Breast epithelium (tissue), 4 donors: ENCODE measurements around the gene CLTB. TPM values are rescaled to one million over a fixed set of nuclear protein-coding genes. Genes with fewer than 3 reads are reported as not detected.

Source experiments
- DNase-seq, 2 donors: peaks; one replicate each; pipeline ENCODE4 v3.0.0-alpha.2; 2019; ENCODE audit warnings: low spot score in 2 of 2
- H3K27ac ChIP-seq, 2 donors: fragments of 200-600 bp; sonication (generic) in 1 of 2; one replicate each; pipeline ENCODE4 v1.5.1; 2016 to 2019; ENCODE audit warnings: mild to moderate bottlenecking in 1 of 2
- H3K27me3 ChIP-seq, 2 donors: fragments of 200-600 bp; sonication (generic) in 1 of 2; one replicate each; pipeline versions ENCODE4 v1.5.1 to v1.6.0; 2017 to 2019; ENCODE audit warnings: control low read depth in 1 of 2, mild to moderate bottlenecking in 1 of 2
- H3K36me3 ChIP-seq: fragments of 200-600 bp; one replicate; pipeline ENCODE4 v1.5.1; 2019
- H3K4me1 ChIP-seq, 2 donors: fragments of 200-600 bp; sonication (generic); one replicate each; pipeline ENCODE4 v1.5.1; 2016 to 2019; ENCODE audit warnings: control low read depth in 1 of 2
- H3K4me3 ChIP-seq, 3 donors: fragments of 200-600 bp; sonication (generic); 1 replicate in 2 of 3; 2 replicates in 1 of 3; pipeline ENCODE4 v1.5.1; 2016 to 2019; ENCODE audit warnings: mild to moderate bottlenecking in 3 of 3, moderate library complexity in 2 of 3
- H3K9me3 ChIP-seq, 2 donors: fragments of 200-600 bp; sonication (generic) in 1 of 2; one replicate each; pipeline ENCODE4 v1.5.1; 2016 to 2019; ENCODE audit warnings: control low read depth in 1 of 2
- CTCF ChIP-seq, 3 donors: fragments of 450-650 bp; IDR thresholded peaks; one replicate each; pipeline ENCODE4 v1.5.1; 2016 to 2017; ENCODE audit warnings: antibody characterized with exemption in 3 of 3, mild to moderate bottlenecking in 3 of 3, moderate library complexity in 3 of 3
- POLR2A ChIP-seq: fragments of 450-650 bp; IDR thresholded peaks from one replicate; pipeline ENCODE4 v1.6.1; 2016; ENCODE audit warnings: antibody characterized with exemption, mild to moderate bottlenecking, moderate library complexity
- POLR2AphosphoS5 ChIP-seq, 3 donors: sonication (generic); formaldehyde crosslinking; IDR thresholded peaks; one replicate each; pipeline ENCODE4 v1.6.1; 2017; ENCODE audit warnings: antibody characterized with exemption in 3 of 3
- intact Hi-C: fragments of 100-400 bp; cut with DNase I; formaldehyde crosslinking; loops from one replicate; pipeline ENCODE4 v1.15.1; 2023; ENCODE audit warnings: low total_unique reads
- total RNA-seq, 3 donors: library from RNA; depleted of rRNA; stranded (reverse); fragments of >200 nt; gene quantifications; one replicate each; pipeline ENCODE4 v1.1.0, GENCODE V29; 2016

CLTB gene
- total RNA-seq, 3 donors from 2014 or later = 91.0 to 122 (median 121) TPM

GRCh38 chr5:176415240-176415951, 943 bp downstream of the CLTB start:
- Histone ChIP-seq H3K27me3 (no peaks in the 10 kb centered on the region), H3K4me1 (peaks cover 0 to 11% of the 10 kb centered on the region in 2 donors), H3K4me3 (peak overlapping the region; percentile 79 to 94 (median 90)), H3K36me3 (no peaks in the 10 kb centered on the region), H3K9me3 (no peaks in the 10 kb centered on the region), H3K27ac (peak overlapping the region; percentile 96)
- DNase-seq = no peak
- no peak for TF ChIP-seq POLR2A
- TF ChIP-seq CTCF (IDR thresholded peaks at IDR 0.05) = peak in 1 of 3 donors; percentile 8
- intact Hi-C loops = no loop called here

GRCh38 chr5:176414704-176415103, 1.6 kb downstream of the CLTB start:
- Histone ChIP-seq H3K27ac (peak overlapping the region; percentile 52 to 96), H3K4me1 (peaks cover 0 to 11% of the 10 kb centered on the region in 2 donors), H3K4me3 (peak overlapping the region in 2 of 3 donors; percentile 90 to 94), H3K9me3 (no peaks in the 10 kb centered on the region), H3K36me3 (no peaks in the 10 kb centered on the region), H3K27me3 (no peaks in the 10 kb centered on the region)
- TF ChIP-seq POLR2AphosphoS5 (IDR thresholded peaks at IDR 0.05) (no peak), POLR2A (no peak), CTCF (IDR thresholded peaks at IDR 0.05) (no peak)
- DNase-seq = no peak
- intact Hi-C loops = no loop called here

GRCh38 chr5:176413709-176414191, 2.6 kb downstream of the CLTB start:
- peaks cover 0 to 11% of the 10 kb centered on the region in 2 donors for H3K4me1 ChIP-seq
- peak overlapping the region; percentile 55 to 96 for H3K27ac ChIP-seq

GRCh38 chr5:176413255-176413565, 3.1 kb downstream of the CLTB start:
- peaks cover 0 to 11% of the 10 kb centered on the region in 2 donors for H3K4me1 ChIP-seq
- intact Hi-C loops = no loop called here
- H3K4me3 ChIP-seq = peak overlapping the region in 1 of 3 donors; percentile 22

More at GRCh38 chr5:176413709-176414191, 2.6 kb downstream of the CLTB start:
- H3K27me3 ChIP-seq = no peaks in the 10 kb centered on the region
- H3K9me3 ChIP-seq = no peaks in the 10 kb centered on the region
- H3K36me3 ChIP-seq = no peaks in the 10 kb centered on the region
- no peak for TF ChIP-seq POLR2AphosphoS5 (IDR thresholded peaks at IDR 0.05)
- TF ChIP-seq POLR2A = no peak
- TF ChIP-seq CTCF (IDR thresholded peaks at IDR 0.05) = no peak
- no peak for DNase-seq
- intact Hi-C loops = no loop called here
- peak overlapping the region in 1 of 3 donors; percentile 22 for H3K4me3 ChIP-seq

More at GRCh38 chr5:176413255-176413565, 3.1 kb downstream of the CLTB start:
- Histone ChIP-seq H3K27me3 (no peaks in the 10 kb centered on the region), H3K36me3 (no peaks in the 10 kb centered on the region), H3K27ac (peak overlapping the region; percentile 55 to 96), H3K9me3 (no peaks in the 10 kb centered on the region)
- TF ChIP-seq CTCF (IDR thresholded peaks at IDR 0.05) = no peak
- TF ChIP-seq POLR2AphosphoS5 (IDR thresholded peaks at IDR 0.05) = no peak
- no peak for TF ChIP-seq POLR2A
- DNase-seq = no peak
